Sigmoid colon (tissue), 7 donors: Measurements from ENCODE around the gene ABCA5. TPM values are rescaled to one million over a fixed set of nuclear protein-coding genes. Genes with fewer than 3 reads are reported as not detected.

Experiments
- DNase-seq: peaks from one replicate; pipeline ENCODE4 v3.0.0-alpha.2; 2019
- H3K27ac ChIP-seq, 4 donors: fragments of 200-600 bp; sonication (generic); one replicate each; pipeline ENCODE4 v1.5.1; 2016 to 2019; ENCODE audit warnings: mild to moderate bottlenecking in 1 of 4
- H3K27me3 ChIP-seq, 3 donors: fragments of 200-600 bp; sonication (generic); one replicate each; pipeline ENCODE4 v1.5.1; 2019; ENCODE audit warnings: mild to moderate bottlenecking in 1 of 3
- H3K36me3 ChIP-seq, 4 donors: fragments of 200-600 bp; sonication (generic); one replicate each; pipeline ENCODE4 v1.5.1; 2016 to 2019
- H3K4me1 ChIP-seq, 4 donors: fragments of 200-600 bp; sonication (generic); one replicate each; pipeline ENCODE4 v1.5.1; 2017 to 2019
- H3K4me3 ChIP-seq, 4 donors: fragments of 200-600 bp; sonication (generic); one replicate each; pipeline ENCODE4 v1.5.1; 2017 to 2019; ENCODE audit warnings: mild to moderate bottlenecking in 2 of 4, moderate library complexity in 1 of 4
- H3K9me3 ChIP-seq, 4 donors: fragments of 200-600 bp in 3 of 4; sonication (generic) in 3 of 4; one replicate each; pipeline versions ENCODE4 v1.5.1 to v1.6.1; 2013 to 2019
- CTCF ChIP-seq, 4 experiments: fragments of 450-650 bp in 3 of 4; fragments of 200-600 bp in 1 of 4; IDR thresholded peaks; one replicate each; pipeline ENCODE4 v1.5.1; 2016 to 2019; ENCODE audit warnings: antibody characterized with exemption in 4 of 4, mild to moderate bottlenecking in 3 of 4, moderate library complexity in 2 of 4
- EP300 ChIP-seq, 4 donors: sonication (generic); formaldehyde crosslinking; IDR thresholded peaks; one replicate each; pipeline ENCODE4 v1.6.1; 2017; ENCODE audit warnings: antibody characterized with exemption in 4 of 4
- POLR2A ChIP-seq, 2 donors: fragments of 450-650 bp; IDR thresholded peaks; one replicate each; pipeline ENCODE4 v1.6.1; 2016; ENCODE audit warnings: antibody characterized with exemption in 2 of 2, mild to moderate bottlenecking in 2 of 2, moderate library complexity in 2 of 2
- POLR2AphosphoS5 ChIP-seq, 4 donors: sonication (generic); formaldehyde crosslinking; IDR thresholded peaks; one replicate each; pipeline ENCODE4 v1.6.1; 2017; ENCODE audit warnings: antibody characterized with exemption in 4 of 4
- WGBS, 2 donors: extraction: QIAGEN DNeasy Blood & Tissue Kit; methylation state at CpG; one replicate each; pipeline ENCODE4 v1.1.7; 2013; 5-methylcytosine and 5-hydroxymethylcytosine counted together
- intact Hi-C: fragments of 100-400 bp; cut with DNase I; formaldehyde crosslinking; loops from one replicate; pipeline ENCODE4 v1.15.1; 2023
- polyA plus RNA-seq, 3 donors: library from polyadenylated mRNA; stranded (reverse); fragments of 200-250 nt; gene quantifications; one replicate each; pipeline ENCODE4 v1.2.3, GENCODE V29; 2013
- total RNA-seq, 4 donors: library from RNA; depleted of rRNA; stranded (reverse); fragments of >200 nt; gene quantifications; one replicate each; pipeline ENCODE4 v1.1.0, GENCODE V29; 2016
- donor health status: healthy with polysubstance abuse.
- donor health status: Bipolar disorder and iron deficiency.
- donor health status: healthy.

The ABCA5 gene
- total and polyA plus RNA-seq, 7 donors: 2.5 to 23.5 (median 19.3) TPM

GRCh38 chr17:69236946-69237345, 90.0 kb downstream of the ABCA5 start:
- peaks cover 0 to 4% (median 0%) of the 10 kb centered on the region in 4 donors for H3K4me1 ChIP-seq
- H3K36me3 ChIP-seq: no peaks in the 10 kb centered on the region
- intact Hi-C loops: loop anchor here (10.0 kb wide), 1 partner anchor 172 kb away; the partner anchor contains the start of gene ABCA9
- H3K4me3 ChIP-seq: no peak overlapping the region
- TF ChIP-seq EP300 (IDR thresholded peaks at IDR 0.05) (no peak), POLR2A (IDR thresholded peaks at IDR 0.05) (no peak), CTCF (IDR thresholded peaks at IDR 0.05) (no peak)
- peaks cover 0 to 10% (median 6%) of the 10 kb centered on the region in 4 donors for H3K9me3 ChIP-seq
- H3K27me3 ChIP-seq: no peaks in the 10 kb centered on the region
- H3K27ac ChIP-seq: no peak overlapping the region
- WGBS, 2 donors: 87 to 91% methylated on average over 3 of the region's 3 CpGs
- DNase-seq: no peak

- TF ChIP-seq EP300 (IDR thresholded peaks at IDR 0.05) (no peak), POLR2A (IDR thresholded peaks at IDR 0.05) (no peak), POLR2AphosphoS5 (IDR thresholded peaks at IDR 0.05) (no peak), CTCF (IDR thresholded peaks at IDR 0.05) (no peak)
- H3K36me3 ChIP-seq: no peaks in the 10 kb centered on the region
- no peaks in the 10 kb centered on the region for H3K27me3 ChIP-seq
- H3K9me3 ChIP-seq: peaks cover 0 to 10% (median 6%) of the 10 kb centered on the region in 4 donors
- WGBS, 2 donors: 53 to 76% methylated on average over 2 of the region's 2 CpGs
- intact Hi-C loops: loop anchor here (10.0 kb wide), 1 partner anchor 172 kb away; the partner anchor contains the start of gene ABCA9
- no peak overlapping the region for H3K27ac ChIP-seq
- peaks cover 0 to 4% (median 0%) of the 10 kb centered on the region in 4 donors for H3K4me1 ChIP-seq
- no peak for DNase-seq
- H3K4me3 ChIP-seq: no peak overlapping the region
These were observed 90.5 kb downstream of the ABCA5 start for GRCh38 chr17:69236464-69236863.

GRCh38 chr17:69235338-69236058, 91.4 kb downstream of the ABCA5 start:
- WGBS, 2 donors: 2 to 10% methylated on average over 1 of the region's 1 CpG
- intact Hi-C loops: loop anchor here (2.0 to 10.0 kb wide), 2 partner anchors 171 to 463 kb away; partner anchors contain the start of gene ABCA9

GRCh38 chr17:69232650-69233049, 94.3 kb downstream of the ABCA5 start:
- Histone ChIP-seq H3K4me1 (peaks cover 0 to 4% (median 0%) of the 10 kb centered on the region in 4 donors), H3K36me3 (no peaks in the 10 kb centered on the region), H3K4me3 (no peak overlapping the region), H3K9me3 (peaks cover 0 to 10% (median 6%) of the 10 kb centered on the region in 4 donors), H3K27me3 (no peaks in the 10 kb centered on the region), H3K27ac (no peak overlapping the region)
- no peak for DNase-seq
- intact Hi-C loops: loop anchor here (10.0 kb wide), 1 partner anchor 168 kb away; the partner anchor contains the start of gene ABCA9
- TF ChIP-seq EP300 (IDR thresholded peaks at IDR 0.05) (no peak), CTCF (IDR thresholded peaks at IDR 0.05) (no peak), POLR2A (IDR thresholded peaks at IDR 0.05) (no peak), POLR2AphosphoS5 (IDR thresholded peaks at IDR 0.05) (no peak)

More at GRCh38 chr17:69235338-69236058, 91.4 kb downstream of the ABCA5 start:
- Histone ChIP-seq H3K27ac (no peak overlapping the region), H3K27me3 (no peaks in the 10 kb centered on the region), H3K36me3 (no peaks in the 10 kb centered on the region), H3K9me3 (peaks cover 0 to 10% (median 6%) of the 10 kb centered on the region in 4 donors), H3K4me3 (no peak overlapping the region), H3K4me1 (peaks cover 0 to 4% (median 0%) of the 10 kb centered on the region in 4 donors)
- no peak for TF ChIP-seq POLR2A (IDR thresholded peaks at IDR 0.05)
- peak; percentile 40 to 56 (median 51) for TF ChIP-seq CTCF (IDR thresholded peaks at IDR 0.05)
- DNase-seq: peak; percentile 88
